Liver (tissue), 9 donors: ENCODE data around the gene MIB1. TPM values are rescaled to one million over a fixed set of nuclear protein-coding genes. Genes with fewer than 3 reads are reported as not detected.
A peak's percentile ranks its signal among the peaks of the same experiment; 100 is the strongest.

Experiments used
- DNase-seq: peaks from one replicate; pipeline ENCODE4 v3.0.0-alpha.2; 2017; ENCODE audit warnings: low spot score
- H3K27ac ChIP-seq, 2 donors: one replicate each; pipeline ENCODE4 v1.7.0; 2013; ENCODE audit warnings: inconsistent platforms in 2 of 2, low read length in 2 of 2, control low read depth in 1 of 2, low read depth in 1 of 2, mild to moderate bottlenecking in 1 of 2
- H3K27me3 ChIP-seq, 4 donors: one replicate each; pipeline versions ENCODE4 v1.6.1 to v1.7.0; 2013; ENCODE audit warnings: low read length in 3 of 4, inconsistent platforms in 1 of 4, mild to moderate bottlenecking in 1 of 4, moderate library complexity in 1 of 4; ENCODE audit not compliant: control insufficient read depth in 4 of 4, insufficient read depth in 4 of 4
- H3K36me3 ChIP-seq, 4 donors: one replicate each; pipeline versions ENCODE4 v1.6.1 to v1.7.0; 2013; ENCODE audit warnings: low read length in 3 of 4, mild to moderate bottlenecking in 3 of 4, low read depth in 1 of 4, moderate library complexity in 1 of 4; ENCODE audit not compliant: control insufficient read depth in 4 of 4, insufficient read depth in 3 of 4
- H3K4me1 ChIP-seq, 4 donors: one replicate each; pipeline versions ENCODE4 v1.6.1 to v1.7.0; 2013; ENCODE audit warnings: low read length in 3 of 4, mild to moderate bottlenecking in 3 of 4, moderate library complexity in 1 of 4; ENCODE audit not compliant: control insufficient read depth in 4 of 4, insufficient read depth in 4 of 4
- H3K4me3 ChIP-seq, 3 donors: one replicate each; pipeline versions ENCODE4 v1.6.1 to v1.7.0; 2013; ENCODE audit warnings: low read length in 3 of 3, control low read depth in 1 of 3, low read depth in 1 of 3, mild to moderate bottlenecking in 1 of 3
- H3K9ac ChIP-seq, 2 donors: one replicate each; pipeline ENCODE4 v1.7.0; 2013; ENCODE audit warnings: low read length in 2 of 2, mild to moderate bottlenecking in 2 of 2, moderate library complexity in 2 of 2, control low read depth in 1 of 2, low read depth in 1 of 2
- H3K9me3 ChIP-seq, 4 donors: one replicate each; pipeline versions ENCODE4 v1.6.1 to v1.7.0; 2013; ENCODE audit warnings: low read length in 3 of 4; ENCODE audit not compliant: control insufficient read depth in 4 of 4
- EGR1 ChIP-seq, 2 donors: IDR thresholded peaks; 2 replicates each; pipeline ENCODE4 v1.6.1; 2016 to 2018; ENCODE audit warnings: antibody characterized with exemption in 2 of 2, low read depth in 2 of 2
- FOXA1 ChIP-seq: IDR thresholded peaks from 2 replicates; pipeline ENCODE4 v1.6.1; 2016; ENCODE audit warnings: antibody characterized with exemption
- FOXA2 ChIP-seq: IDR thresholded peaks from 2 replicates; pipeline ENCODE4 v1.6.1; 2016; ENCODE audit warnings: antibody characterized with exemption
- GABPA ChIP-seq, 2 donors: IDR thresholded peaks in 1 of 2; conservative IDR thresholded peaks in 1 of 2; 2 replicates each; pipeline ENCODE4 v1.6.1; 2016; ENCODE audit warnings: antibody characterized with exemption in 2 of 2, mild to moderate bottlenecking in 1 of 2, moderate library complexity in 1 of 2
- HNF4A ChIP-seq, 2 donors: conservative IDR thresholded peaks; 2 replicates each; pipeline ENCODE4 v1.6.1; 2016; ENCODE audit warnings: antibody characterized with exemption in 2 of 2, mild to moderate bottlenecking in 2 of 2
- HNF4G ChIP-seq: IDR thresholded peaks from 2 replicates; pipeline ENCODE4 v1.6.1; 2016; ENCODE audit warnings: antibody characterized with exemption
- JUND ChIP-seq, 2 donors: IDR thresholded peaks; 2 replicates each; pipeline ENCODE4 v1.6.1; 2016; ENCODE audit warnings: antibody characterized with exemption in 2 of 2
- NR2F2 ChIP-seq: IDR thresholded peaks from 2 replicates; pipeline ENCODE4 v1.6.1; 2016; ENCODE audit warnings: antibody characterized with exemption
- RAD21 ChIP-seq, 2 donors: IDR thresholded peaks; 2 replicates each; pipeline ENCODE4 v1.6.1; 2016; ENCODE audit warnings: antibody characterized with exemption in 2 of 2, mild to moderate bottlenecking in 2 of 2
- RXRA ChIP-seq, 2 donors: IDR thresholded peaks; 2 replicates each; pipeline ENCODE4 v1.6.1; 2017 to 2018; ENCODE audit warnings: antibody characterized with exemption in 2 of 2, mild to moderate bottlenecking in 1 of 2
- SP1 ChIP-seq: IDR thresholded peaks from 2 replicates; pipeline ENCODE4 v1.6.1; 2018; ENCODE audit warnings: antibody characterized with exemption, mild to moderate bottlenecking
- TAF1 ChIP-seq: conservative IDR thresholded peaks from 2 replicates; pipeline ENCODE4 v1.6.1; 2016; ENCODE audit warnings: antibody characterized with exemption, mild to moderate bottlenecking
- YY1 ChIP-seq: IDR thresholded peaks from 2 replicates; pipeline ENCODE4 v1.6.1; 2016; ENCODE audit warnings: antibody characterized with exemption, mild to moderate bottlenecking
- WGBS: extraction: QIAGEN DNeasy Blood & Tissue Kit; methylation state at CpG from one replicate; pipeline ENCODE4 v1.1.7; 2013; 5-methylcytosine and 5-hydroxymethylcytosine counted together
- polyA plus RNA-seq, 2 donors: library from polyadenylated mRNA; stranded (reverse) in 1 of 2; unstranded in 1 of 2; fragments of 200-250 nt in 1 of 2; fragments of >200 nt in 1 of 2; fragmentation: Nextera tagmentation in 1 of 2; extraction: Ambion mirVana in 1 of 2; gene quantifications; one replicate each; pipeline versions ENCODE4 v1.2.1 to v1.2.3, GENCODE V29; 2013 to 2015
- total RNA-seq, 2 donors: library from RNA; depleted of rRNA; stranded (reverse); fragments of >200 nt; gene quantifications; one replicate each; pipeline ENCODE4 v1.2.3, GENCODE V29; 2014
- TF ChIP-seq, protein P1 (sequence below): IDR thresholded peaks from 2 replicates; pipeline ENCODE4 v1.6.1; 2016; ENCODE audit warnings: antibody characterized with exemption, mild to moderate bottlenecking
- TF ChIP-seq, protein P2 (sequence below): IDR thresholded peaks from 2 replicates; pipeline ENCODE4 v1.6.1; 2016; ENCODE audit warnings: antibody characterized with exemption
- TF ChIP-seq, protein P3 (sequence below): IDR thresholded peaks from 2 replicates; pipeline ENCODE4 v1.6.1; 2016; ENCODE audit warnings: antibody characterized with exemption
- TF ChIP-seq, protein P4 (sequence below): IDR thresholded peaks from 2 replicates; pipeline ENCODE4 v1.6.1; 2016; ENCODE audit warnings: antibody characterized with exemption
- TF ChIP-seq, protein P5 (sequence below): fragments of 150-350 bp; IDR thresholded peaks from 2 replicates; pipeline ENCODE4 v1.5.1; 2017; ENCODE audit warnings: improper control_type of control experiment, low read depth, low read length; ENCODE audit not compliant: missing input control
- donor health status: healthy.
- donor health status: healthy.
- donor health status: healthy.
- donor health status: healthy.
- donor health status: healthy.

The MIB1 gene
- 10 to 100 TPM; 26.0 to 29.6 TPM for total RNA-seq
- 1 to 10 TPM; 2.7 to 3.9 TPM for polyA plus RNA-seq

DNA sequence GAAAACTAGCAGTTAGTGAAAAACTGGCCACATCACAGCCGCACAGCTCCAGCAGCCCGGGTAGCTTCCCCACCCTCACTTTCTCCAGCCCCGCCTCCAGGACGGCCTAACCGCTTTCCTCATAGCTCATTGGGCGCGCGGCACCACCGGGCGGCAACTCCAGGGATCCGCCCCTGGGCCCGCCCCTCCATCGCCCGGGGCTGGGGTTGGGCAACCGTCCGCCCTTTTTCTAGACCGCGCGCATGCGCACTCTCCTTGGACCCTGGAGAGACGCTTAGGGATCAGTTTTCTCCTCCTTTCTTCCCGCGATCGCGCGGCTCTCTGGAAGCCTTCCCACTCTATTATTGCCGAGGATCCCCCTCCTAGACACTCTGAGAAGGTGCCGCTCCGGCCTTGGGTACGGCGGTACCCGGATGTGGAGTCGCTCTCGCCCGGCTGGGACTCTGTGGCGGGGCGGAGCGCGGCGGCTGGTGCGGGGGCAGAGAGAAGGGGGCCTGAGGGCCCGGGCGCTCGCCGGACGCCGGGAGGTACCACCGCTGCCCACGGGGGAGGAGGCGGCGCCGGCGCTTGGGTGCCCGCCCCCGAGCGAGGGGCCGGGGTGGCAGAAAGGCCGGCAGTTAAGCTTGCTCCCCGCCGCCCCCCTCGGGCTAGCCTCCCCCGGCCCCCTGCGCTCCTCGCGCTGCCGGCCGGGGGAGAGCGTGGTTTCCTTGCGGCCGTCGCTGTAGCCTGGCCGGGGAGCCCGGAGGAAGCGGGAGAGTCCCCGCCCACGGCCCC, at the start of gene MIB1:
Gene MIB1, plus strand, starts transcription at position 255 of the 774 bp plus-strand sequence. CDS start 792 bp downstream, outside the sequence.
- peak; percentile 99 for DNase-seq
- Histone ChIP-seq H3K9ac (peak within 1 kb of the TSS; percentile 78 to 82), H3K27ac (peak within 1 kb of the TSS; percentile 87 to 98), H3K4me1 (peaks cover 2 to 13% (median 11%) of the 10 kb centered on the region in 4 donors), H3K9me3 (no peaks in the 10 kb centered on the region), H3K36me3 (no peaks in the 10 kb centered on the region), H3K4me3 (peak within 1 kb of the TSS; percentile 73 to 94 (median 78)), H3K27me3 (no peaks in the 10 kb centered on the region)
- no peak for TF ChIP-seq HNF4G
- TF ChIP-seq RAD21 (IDR thresholded peaks at IDR 0.05) = peak; percentile 31 to 37
- TF ChIP-seq, protein P1, sequence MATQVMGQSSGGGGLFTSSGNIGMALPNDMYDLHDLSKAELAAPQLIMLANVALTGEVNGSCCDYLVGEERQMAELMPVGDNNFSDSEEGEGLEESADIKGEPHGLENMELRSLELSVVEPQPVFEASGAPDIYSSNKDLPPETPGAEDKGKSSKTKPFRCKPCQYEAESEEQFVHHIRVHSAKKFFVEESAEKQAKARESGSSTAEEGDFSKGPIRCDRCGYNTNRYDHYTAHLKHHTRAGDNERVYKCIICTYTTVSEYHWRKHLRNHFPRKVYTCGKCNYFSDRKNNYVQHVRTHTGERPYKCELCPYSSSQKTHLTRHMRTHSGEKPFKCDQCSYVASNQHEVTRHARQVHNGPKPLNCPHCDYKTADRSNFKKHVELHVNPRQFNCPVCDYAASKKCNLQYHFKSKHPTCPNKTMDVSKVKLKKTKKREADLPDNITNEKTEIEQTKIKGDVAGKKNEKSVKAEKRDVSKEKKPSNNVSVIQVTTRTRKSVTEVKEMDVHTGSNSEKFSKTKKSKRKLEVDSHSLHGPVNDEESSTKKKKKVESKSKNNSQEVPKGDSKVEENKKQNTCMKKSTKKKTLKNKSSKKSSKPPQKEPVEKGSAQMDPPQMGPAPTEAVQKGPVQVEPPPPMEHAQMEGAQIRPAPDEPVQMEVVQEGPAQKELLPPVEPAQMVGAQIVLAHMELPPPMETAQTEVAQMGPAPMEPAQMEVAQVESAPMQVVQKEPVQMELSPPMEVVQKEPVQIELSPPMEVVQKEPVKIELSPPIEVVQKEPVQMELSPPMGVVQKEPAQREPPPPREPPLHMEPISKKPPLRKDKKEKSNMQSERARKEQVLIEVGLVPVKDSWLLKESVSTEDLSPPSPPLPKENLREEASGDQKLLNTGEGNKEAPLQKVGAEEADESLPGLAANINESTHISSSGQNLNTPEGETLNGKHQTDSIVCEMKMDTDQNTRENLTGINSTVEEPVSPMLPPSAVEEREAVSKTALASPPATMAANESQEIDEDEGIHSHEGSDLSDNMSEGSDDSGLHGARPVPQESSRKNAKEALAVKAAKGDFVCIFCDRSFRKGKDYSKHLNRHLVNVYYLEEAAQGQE = peak; percentile 49
- TF ChIP-seq YY1 = peak; percentile 49
- TF ChIP-seq, protein P2, sequence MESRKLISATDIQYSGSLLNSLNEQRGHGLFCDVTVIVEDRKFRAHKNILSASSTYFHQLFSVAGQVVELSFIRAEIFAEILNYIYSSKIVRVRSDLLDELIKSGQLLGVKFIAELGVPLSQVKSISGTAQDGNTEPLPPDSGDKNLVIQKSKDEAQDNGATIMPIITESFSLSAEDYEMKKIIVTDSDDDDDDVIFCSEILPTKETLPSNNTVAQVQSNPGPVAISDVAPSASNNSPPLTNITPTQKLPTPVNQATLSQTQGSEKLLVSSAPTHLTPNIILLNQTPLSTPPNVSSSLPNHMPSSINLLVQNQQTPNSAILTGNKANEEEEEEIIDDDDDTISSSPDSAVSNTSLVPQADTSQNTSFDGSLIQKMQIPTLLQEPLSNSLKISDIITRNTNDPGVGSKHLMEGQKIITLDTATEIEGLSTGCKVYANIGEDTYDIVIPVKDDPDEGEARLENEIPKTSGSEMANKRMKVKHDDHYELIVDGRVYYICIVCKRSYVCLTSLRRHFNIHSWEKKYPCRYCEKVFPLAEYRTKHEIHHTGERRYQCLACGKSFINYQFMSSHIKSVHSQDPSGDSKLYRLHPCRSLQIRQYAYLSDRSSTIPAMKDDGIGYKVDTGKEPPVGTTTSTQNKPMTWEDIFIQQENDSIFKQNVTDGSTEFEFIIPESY = no peak
- TF ChIP-seq, protein P3, sequence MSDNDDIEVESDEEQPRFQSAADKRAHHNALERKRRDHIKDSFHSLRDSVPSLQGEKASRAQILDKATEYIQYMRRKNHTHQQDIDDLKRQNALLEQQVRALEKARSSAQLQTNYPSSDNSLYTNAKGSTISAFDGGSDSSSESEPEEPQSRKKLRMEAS = no peak
- no peak for TF ChIP-seq FOXA2
- TF ChIP-seq SP1 = peak; percentile 79
- peak in 1 of 2 donors; percentile 10 for TF ChIP-seq RXRA (IDR thresholded peaks at IDR 0.05)
- TF ChIP-seq, protein P4, sequence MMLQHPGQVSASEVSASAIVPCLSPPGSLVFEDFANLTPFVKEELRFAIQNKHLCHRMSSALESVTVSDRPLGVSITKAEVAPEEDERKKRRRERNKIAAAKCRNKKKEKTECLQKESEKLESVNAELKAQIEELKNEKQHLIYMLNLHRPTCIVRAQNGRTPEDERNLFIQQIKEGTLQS = no peak
- peak in 1 of 2 donors; percentile 17 for TF ChIP-seq EGR1 (IDR thresholded peaks at IDR 0.05; ENCODE audit: low read depth in 2 of 2)
- peak; percentile 29 for TF ChIP-seq TAF1
- TF ChIP-seq, protein P5, sequence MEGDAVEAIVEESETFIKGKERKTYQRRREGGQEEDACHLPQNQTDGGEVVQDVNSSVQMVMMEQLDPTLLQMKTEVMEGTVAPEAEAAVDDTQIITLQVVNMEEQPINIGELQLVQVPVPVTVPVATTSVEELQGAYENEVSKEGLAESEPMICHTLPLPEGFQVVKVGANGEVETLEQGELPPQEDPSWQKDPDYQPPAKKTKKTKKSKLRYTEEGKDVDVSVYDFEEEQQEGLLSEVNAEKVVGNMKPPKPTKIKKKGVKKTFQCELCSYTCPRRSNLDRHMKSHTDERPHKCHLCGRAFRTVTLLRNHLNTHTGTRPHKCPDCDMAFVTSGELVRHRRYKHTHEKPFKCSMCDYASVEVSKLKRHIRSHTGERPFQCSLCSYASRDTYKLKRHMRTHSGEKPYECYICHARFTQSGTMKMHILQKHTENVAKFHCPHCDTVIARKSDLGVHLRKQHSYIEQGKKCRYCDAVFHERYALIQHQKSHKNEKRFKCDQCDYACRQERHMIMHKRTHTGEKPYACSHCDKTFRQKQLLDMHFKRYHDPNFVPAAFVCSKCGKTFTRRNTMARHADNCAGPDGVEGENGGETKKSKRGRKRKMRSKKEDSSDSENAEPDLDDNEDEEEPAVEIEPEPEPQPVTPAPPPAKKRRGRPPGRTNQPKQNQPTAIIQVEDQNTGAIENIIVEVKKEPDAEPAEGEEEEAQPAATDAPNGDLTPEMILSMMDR = peak; percentile 1
- peak in 1 of 2 donors; percentile 17 for TF ChIP-seq HNF4A (conservative IDR thresholded peaks at IDR 0.05)
- peak in 1 of 2 donors; percentile 40 for TF ChIP-seq GABPA (IDR thresholded peaks at IDR 0.05 in 1 of 2, conservative IDR thresholded peaks at IDR 0.05 in 1 of 2)
- no peak for TF ChIP-seq JUND (IDR thresholded peaks at IDR 0.05)
- TF ChIP-seq FOXA1 = no peak
- TF ChIP-seq NR2F2 = no peak
- under 1% methylated on average over 76 of the region's 76 CpGs for WGBS
